Nephron (organoid): Measurements from ENCODE around the gene USP20.

Experiments used
- H3K27ac Mint-ChIP-seq, 3 experiments: 2 replicates each; pipeline ENCODE4 v1.8.0; 2020; ENCODE audit warnings: mixed read lengths in 3 of 3, mild to moderate bottlenecking in 2 of 3, moderate library complexity in 1 of 3
- H3K27me3 Mint-ChIP-seq: 2 replicates; pipeline ENCODE4 v1.8.0; 2021; ENCODE audit warnings: low read depth, mild to moderate bottlenecking, moderate library complexity, mixed read lengths
- H3K36me3 Mint-ChIP-seq: 2 replicates; pipeline ENCODE4 v1.8.0; 2020; ENCODE audit warnings: low read depth, mixed read lengths
- H3K4me1 Mint-ChIP-seq: 2 replicates; pipeline ENCODE4 v1.8.0; 2020; ENCODE audit warnings: mixed read lengths
- H3K4me3 Mint-ChIP-seq, 3 experiments: 2 replicates each; pipeline ENCODE4 v1.8.0; 2020; ENCODE audit warnings: mild to moderate bottlenecking in 3 of 3, mixed read lengths in 3 of 3, moderate library complexity in 2 of 3
- H3K9me3 Mint-ChIP-seq: 2 replicates; pipeline ENCODE4 v1.8.0; 2020; ENCODE audit warnings: mixed read lengths
- CTCF ChIP-seq, 3 experiments: fragments of 200-600 bp; sonication (generic); IDR thresholded peaks; one replicate each; pipeline ENCODE4 v1.5.0; 2021; ENCODE audit warnings: antibody characterized with exemption in 3 of 3; ENCODE audit not compliant: unreplicated experiment in 3 of 3

The USP20 gene

GRCh38 chr9:129840034-129840433 lies 4.8 kb downstream of the USP20 start:
- Mint-ChIP-seq H3K27ac (no peak overlapping the region), H3K27me3 (no peaks in the 10 kb centered on the region), H3K9me3 (no peaks in the 10 kb centered on the region), H3K4me3 (no peak overlapping the region), H3K4me1 (peaks cover 28% of the 10 kb centered on the region), H3K36me3 (peaks cover 6% of the 10 kb centered on the region)
- no peak for TF ChIP-seq CTCF (IDR thresholded peaks at IDR 0.05; ENCODE audit: unreplicated experiment in 3 of 3)

DNA sequence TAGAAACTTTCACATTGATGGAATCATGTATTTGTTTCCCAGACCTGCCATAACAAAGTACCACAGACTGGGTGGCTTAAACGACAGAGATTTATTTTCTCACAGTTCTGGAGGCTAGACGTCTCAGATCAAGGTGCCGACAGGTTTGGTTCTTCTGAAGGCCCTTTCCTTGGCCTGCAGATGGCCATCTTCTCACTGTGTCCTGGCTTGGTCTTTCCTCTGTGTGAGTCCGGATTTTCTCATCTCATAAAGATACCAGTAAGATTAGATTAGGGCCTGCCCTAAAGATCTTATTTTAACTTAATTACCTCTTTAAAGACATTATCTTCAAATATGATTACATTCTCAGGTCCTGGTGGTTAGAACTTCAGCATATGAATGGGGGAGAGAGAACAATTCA lies 5.8 kb downstream of the USP20 start:
- H3K4me1 Mint-ChIP-seq, result peaks cover 24% of the 10 kb centered on the region
- H3K27me3 Mint-ChIP-seq, result no peaks in the 10 kb centered on the region
- H3K27ac Mint-ChIP-seq, result no peak overlapping the region
- TF ChIP-seq CTCF (IDR thresholded peaks at IDR 0.05; ENCODE audit: unreplicated experiment in 3 of 3), result no peak
- H3K9me3 Mint-ChIP-seq, result no peaks in the 10 kb centered on the region
- H3K36me3 Mint-ChIP-seq, result peaks cover 5% of the 10 kb centered on the region
- H3K4me3 Mint-ChIP-seq, result no peak overlapping the region

DNA sequence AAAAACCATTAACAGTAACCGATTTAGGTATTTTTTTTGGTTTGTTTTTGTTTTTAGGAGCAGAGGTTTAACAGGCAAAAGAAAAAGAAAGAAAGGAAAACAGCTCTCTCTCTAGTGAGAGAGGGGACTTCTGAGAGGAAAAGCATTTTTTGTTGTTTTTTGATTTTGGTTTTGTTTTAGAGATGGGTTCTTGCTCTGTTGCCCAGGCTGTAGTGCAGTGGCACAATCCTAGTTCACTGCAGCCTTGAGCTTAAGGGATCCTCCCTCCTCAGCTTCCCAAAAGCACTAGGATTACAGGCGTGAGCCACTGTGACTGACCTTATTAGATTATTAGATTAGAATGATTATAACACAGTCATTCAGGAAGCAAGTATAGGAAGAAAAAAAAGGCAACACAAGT lies 10.1 kb downstream of the USP20 start:
- H3K36me3 Mint-ChIP-seq, result peaks cover 7% of the 10 kb centered on the region

DNA sequence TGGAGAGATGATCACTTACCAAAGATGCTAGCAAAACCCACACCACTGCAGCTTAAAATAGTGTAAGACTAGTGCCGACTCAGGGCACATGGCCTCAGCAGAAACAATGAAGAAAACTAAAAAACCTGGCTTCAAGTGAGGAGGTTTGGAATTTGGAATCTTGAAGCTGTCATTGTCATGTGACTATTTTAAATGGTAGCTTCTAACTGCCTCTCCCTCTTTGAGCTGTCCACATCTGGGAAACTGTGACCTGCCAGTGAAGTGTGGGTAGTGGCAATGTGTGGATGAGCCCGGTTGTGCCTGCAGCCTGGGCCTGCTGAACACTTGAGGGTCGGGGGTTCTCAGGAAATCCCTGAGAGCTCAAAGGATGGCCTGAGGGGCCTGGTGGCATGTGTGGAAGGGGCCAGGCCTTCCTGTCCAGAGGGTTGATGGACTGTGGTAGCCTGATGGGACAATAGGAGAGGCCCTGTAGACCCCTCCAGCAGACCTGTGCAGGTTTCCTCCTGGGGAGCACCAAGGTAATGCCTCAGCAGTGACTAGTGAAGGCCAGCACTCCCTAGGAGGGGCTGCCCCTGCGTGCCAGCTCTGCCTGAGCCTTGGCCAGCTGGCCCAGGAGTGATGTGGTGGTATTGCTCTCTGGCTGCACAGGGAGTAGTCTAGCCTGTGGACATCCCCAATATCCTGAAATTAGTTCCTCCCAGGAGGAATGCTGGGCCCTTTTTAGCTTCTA lies 13.6 kb downstream of the USP20 start:
- H3K9me3 Mint-ChIP-seq, result no peaks in the 10 kb centered on the region
- H3K27ac Mint-ChIP-seq, result no peak overlapping the region
- peaks cover 31% of the 10 kb centered on the region for H3K36me3 Mint-ChIP-seq
- H3K4me1 Mint-ChIP-seq, result peaks cover 5% of the 10 kb centered on the region
- no peak for TF ChIP-seq CTCF (IDR thresholded peaks at IDR 0.05; ENCODE audit: unreplicated experiment in 3 of 3)
- H3K4me3 Mint-ChIP-seq, result no peak overlapping the region
- no peaks in the 10 kb centered on the region for H3K27me3 Mint-ChIP-seq

More for the DNA sequence above, 10.1 kb downstream of the USP20 start:
- no peaks in the 10 kb centered on the region for H3K9me3 Mint-ChIP-seq
- H3K4me3 Mint-ChIP-seq, result no peak overlapping the region
- H3K4me1 Mint-ChIP-seq, result peaks cover 5% of the 10 kb centered on the region
- no peak for TF ChIP-seq CTCF (IDR thresholded peaks at IDR 0.05; ENCODE audit: unreplicated experiment in 3 of 3)
- no peak overlapping the region for H3K27ac Mint-ChIP-seq
- no peaks in the 10 kb centered on the region for H3K27me3 Mint-ChIP-seq

- Mint-ChIP-seq H3K4me3 (no peak overlapping the region), H3K27ac (peak overlapping the region in 1 of 3 experiments; percentile 23), H3K27me3 (no peaks in the 10 kb centered on the region), H3K36me3 (peaks cover 42% of the 10 kb centered on the region), H3K9me3 (no peaks in the 10 kb centered on the region), H3K4me1 (peaks cover 5% of the 10 kb centered on the region)
- TF ChIP-seq CTCF (IDR thresholded peaks at IDR 0.05; ENCODE audit: unreplicated experiment in 3 of 3), result no peak
Measured at GRCh38 chr9:129849901-129850300, 14.6 kb downstream of the USP20 start.
